ENCODE data around the gene FCGR2B.
"Not testable (repeated sequence)": the region's sequence is repeated elsewhere in the genome, so short reads cannot be mapped to it uniquely, and the experiment has no call there.

The FCGR2B gene

GRCh38 chr1:161647507-161648360 is 15.2 kb upstream of the FCGR2B start:
- DNase-seq, result not testable (repeated sequence)

- not testable (repeated sequence) for DNase-seq
Measured at GRCh38 chr1:161653541-161653940, 9.4 kb upstream of the FCGR2B start.

GRCh38 chr1:161653971-161654370 is 9.0 kb upstream of the FCGR2B start:
- not testable (repeated sequence) for DNase-seq

GRCh38 chr1:161658524-161658923 is 4.4 kb upstream of the FCGR2B start:
- DNase-seq, result not testable (repeated sequence)

- not testable (repeated sequence) for DNase-seq
Measured at GRCh38 chr1:161661660-161662311, 1.2 kb upstream of the FCGR2B start.

- DNase-seq, result not testable (repeated sequence)
Measured at GRCh38 chr1:161663569-161663968, 626 bp downstream of the FCGR2B start.

- not testable (repeated sequence) for DNase-seq
Measured at GRCh38 chr1:161664689-161665088, 1.7 kb downstream of the FCGR2B start.

GRCh38 chr1:161671045-161672020 is 8.4 kb downstream of the FCGR2B start:
- DNase-seq, result not testable (repeated sequence)

- not testable (repeated sequence) for DNase-seq
Measured at GRCh38 chr1:161673437-161673836, 10.5 kb downstream of the FCGR2B start.

- DNase-seq, result not testable (repeated sequence)
Measured at GRCh38 chr1:161674447-161674846, 11.5 kb downstream of the FCGR2B start.

- DNase-seq, result not testable (repeated sequence)
Measured at GRCh38 chr1:161674908-161675307, 12.0 kb downstream of the FCGR2B start.

GRCh38 chr1:161676441-161676840 is 13.5 kb downstream of the FCGR2B start:
- no peak for DNase-seq

- DNase-seq, result no peak
Measured at GRCh38 chr1:161676958-161677689, 14.2 kb downstream of the FCGR2B start.

GRCh38 chr1:161678500-161678899 is 15.6 kb downstream of the FCGR2B start:
- no peak for DNase-seq

- no peak for DNase-seq
Measured at GRCh38 chr1:161681879-161682278, 18.9 kb downstream of the FCGR2B start.

GRCh38 chr1:161688946-161689345 is 26.0 kb downstream of the FCGR2B start:
- DNase-seq, result no peak

GRCh38 chr1:161691846-161692245 is 28.9 kb downstream of the FCGR2B start:
- DNase-seq, result no peak

GRCh38 chr1:161693020-161693712 is 30.2 kb downstream of the FCGR2B start:
- not testable (repeated sequence) for DNase-seq

GRCh38 chr1:161698302-161698701 is 35.4 kb downstream of the FCGR2B start:
- DNase-seq, result not testable (repeated sequence)

- no peak for DNase-seq
Measured at GRCh38 chr1:161702250-161702649, 39.3 kb downstream of the FCGR2B start.

- no peak for DNase-seq
Measured at GRCh38 chr1:161705537-161705936, 42.6 kb downstream of the FCGR2B start.

Data from CD4-positive, alpha-beta T cell treated with Interleukin-6 for 4 hours (primary cell).